GM19328 (cell line): ENCODE results near the gene CEP131.
"Not testable (repeated sequence)": the region's sequence is repeated elsewhere in the genome, so short reads cannot be mapped to it uniquely, and the experiment has no call there.

Experiments used
- ATAC-seq: cut with Tn5 transposase; IDR thresholded peaks from one replicate; pipeline ENCODE4 v1.9.1; 2021; ENCODE audit warnings: mild to moderate bottlenecking, moderate library complexity; ENCODE audit not compliant: unreplicated experiment

The CEP131 gene

DNA sequence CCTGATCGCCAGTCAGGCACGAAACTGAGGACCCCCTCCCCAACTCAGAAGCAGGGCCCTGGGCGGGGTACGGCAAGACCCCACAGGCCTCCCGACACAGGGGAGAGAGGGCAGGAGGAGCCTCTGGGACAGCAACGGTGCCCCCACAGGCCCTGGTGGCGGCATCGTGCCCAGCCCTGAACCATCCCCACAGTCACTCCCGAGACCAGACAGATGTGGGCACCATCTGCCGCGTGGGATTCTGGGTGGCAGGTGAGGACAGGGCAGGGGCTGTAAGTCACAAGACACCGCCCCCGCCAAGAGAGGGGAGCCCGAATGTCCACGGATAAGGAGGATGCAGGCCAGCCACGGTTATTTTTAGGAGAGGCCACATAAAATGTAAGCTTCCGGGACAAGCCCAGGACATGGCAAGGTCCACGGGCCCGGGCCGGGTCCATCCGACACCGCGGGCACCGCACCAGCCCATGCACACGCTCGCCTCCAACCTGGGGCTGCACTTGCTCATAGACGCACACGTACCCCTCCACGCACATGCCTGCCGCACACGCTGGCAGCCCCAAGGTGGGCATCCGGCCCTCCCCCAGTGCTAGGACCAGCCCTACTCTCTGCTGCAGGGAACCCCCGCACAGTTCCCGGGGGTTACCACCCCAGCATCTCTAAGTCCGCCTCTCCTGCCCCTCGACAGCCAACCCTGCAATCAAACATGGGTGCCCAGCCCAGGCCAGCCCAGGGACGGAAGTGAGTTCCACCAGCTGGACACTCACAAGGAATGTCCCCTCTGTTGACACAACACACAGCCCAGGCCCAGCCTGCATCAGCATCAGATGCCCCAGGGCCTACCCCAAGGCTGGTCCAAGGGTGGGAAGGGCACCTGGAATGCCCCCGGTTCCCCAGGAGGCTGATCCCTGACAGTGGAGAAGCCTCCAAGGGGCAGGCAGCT lies 65.6 kb downstream of the CEP131 start:
- no peak for ATAC-seq

DNA sequence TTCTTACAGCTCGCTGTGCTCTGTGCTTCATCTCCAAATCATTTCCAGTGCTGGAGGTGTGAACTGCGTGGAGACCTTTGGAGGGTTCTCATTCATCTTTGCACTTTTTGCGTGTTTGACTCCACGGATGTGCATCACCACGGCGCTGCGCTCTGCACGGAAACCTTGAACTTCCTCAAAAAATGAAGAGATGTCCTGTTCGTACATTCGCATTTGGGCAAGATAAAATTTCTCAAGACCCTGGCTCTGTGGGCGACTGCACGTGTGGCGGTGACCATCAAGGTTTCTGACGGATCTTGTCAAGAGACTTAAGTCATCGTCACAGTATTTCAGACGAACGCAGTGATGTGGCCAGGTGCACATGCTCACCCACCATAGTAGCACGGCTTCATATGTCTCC lies 67.8 kb downstream of the CEP131 start:
- no peak for ATAC-seq

DNA sequence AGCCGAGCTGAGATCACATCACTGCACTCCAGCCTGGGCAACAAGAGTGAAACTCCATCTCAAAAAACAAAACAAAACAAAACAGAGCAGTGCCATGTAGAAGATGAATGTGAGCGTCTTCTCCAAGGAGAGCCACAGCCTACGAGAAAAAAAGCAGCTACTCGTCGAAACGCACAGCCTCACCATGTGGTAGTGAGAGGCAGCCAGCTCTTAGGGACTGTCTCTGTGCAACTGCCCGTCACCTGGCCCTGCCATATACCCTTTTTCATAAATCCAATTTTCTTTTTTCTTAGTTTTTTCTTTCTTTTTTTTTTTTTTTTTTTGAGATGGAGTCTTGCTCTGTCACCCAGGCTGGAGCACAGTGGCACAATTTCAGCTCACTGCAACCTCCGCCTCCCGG lies 68.7 kb downstream of the CEP131 start:
- ATAC-seq: not testable (repeated sequence)

DNA sequence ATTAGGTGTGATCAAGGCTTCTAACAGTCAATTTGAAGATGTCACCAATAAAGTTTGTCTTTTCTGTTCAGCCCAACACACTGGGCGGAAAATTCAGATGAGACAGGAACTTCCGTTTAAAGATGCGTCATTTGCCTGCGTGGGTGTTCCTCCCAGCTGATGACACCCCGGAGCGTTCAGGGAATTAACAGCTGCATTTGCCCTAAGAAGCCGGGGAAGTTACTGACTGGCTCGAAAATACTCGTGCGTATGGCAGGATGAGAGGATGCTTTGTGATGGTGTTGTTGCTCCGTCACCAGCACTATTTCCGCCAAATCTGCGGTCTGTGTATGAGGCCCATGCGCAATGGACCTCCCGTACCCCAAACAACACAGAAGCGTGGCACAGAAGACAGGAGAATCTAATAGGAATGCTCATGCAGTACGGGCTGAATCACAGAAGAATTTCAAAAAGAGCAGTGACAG lies 69.4 kb downstream of the CEP131 start:
- no peak for ATAC-seq

DNA sequence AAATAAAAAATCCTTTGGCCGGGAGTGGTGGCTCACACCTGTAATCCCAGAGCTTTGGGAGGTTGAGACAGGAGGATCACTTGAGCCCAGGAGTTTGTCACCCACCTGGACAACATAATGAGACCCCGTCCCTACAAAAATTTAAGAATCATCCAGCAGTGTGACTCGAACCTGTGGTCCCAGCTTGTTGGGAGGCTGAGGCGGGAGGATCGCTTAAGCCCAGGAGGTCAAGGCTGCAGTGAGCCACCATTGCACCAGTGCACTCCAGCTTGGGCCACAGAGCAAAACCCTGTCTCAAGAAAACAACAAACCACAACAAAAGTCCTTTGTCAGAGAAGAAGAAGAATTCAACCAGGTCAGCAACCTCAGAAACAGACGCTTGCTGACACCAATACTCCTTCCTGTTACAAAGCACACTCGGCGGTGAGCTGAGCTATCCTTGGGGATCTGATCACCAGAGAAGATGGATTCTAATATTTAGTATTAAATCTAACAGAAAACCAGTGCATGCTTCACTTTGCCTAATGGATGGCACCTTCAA lies 70.4 kb downstream of the CEP131 start:
- ATAC-seq: no peak

DNA sequence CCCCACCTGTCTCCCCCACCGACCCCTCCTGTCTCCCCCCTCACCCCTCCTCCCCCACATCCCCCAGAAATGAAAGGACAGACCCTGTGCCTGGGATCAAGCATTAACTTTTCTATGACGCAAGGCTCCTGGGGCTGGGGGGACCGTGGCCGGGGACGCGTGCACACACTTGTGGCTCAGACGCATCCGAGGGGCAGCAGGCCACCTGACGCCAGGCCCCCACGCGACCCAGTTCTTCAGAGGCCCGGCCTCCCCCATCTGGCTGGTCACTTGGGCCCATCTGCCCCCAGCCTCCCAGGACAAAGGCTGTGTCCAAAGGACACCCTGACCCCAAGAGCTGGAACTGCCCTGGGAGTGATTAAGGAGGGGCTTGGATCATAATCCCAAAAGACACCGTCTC lies 71.5 kb downstream of the CEP131 start:
- ATAC-seq: no peak

DNA sequence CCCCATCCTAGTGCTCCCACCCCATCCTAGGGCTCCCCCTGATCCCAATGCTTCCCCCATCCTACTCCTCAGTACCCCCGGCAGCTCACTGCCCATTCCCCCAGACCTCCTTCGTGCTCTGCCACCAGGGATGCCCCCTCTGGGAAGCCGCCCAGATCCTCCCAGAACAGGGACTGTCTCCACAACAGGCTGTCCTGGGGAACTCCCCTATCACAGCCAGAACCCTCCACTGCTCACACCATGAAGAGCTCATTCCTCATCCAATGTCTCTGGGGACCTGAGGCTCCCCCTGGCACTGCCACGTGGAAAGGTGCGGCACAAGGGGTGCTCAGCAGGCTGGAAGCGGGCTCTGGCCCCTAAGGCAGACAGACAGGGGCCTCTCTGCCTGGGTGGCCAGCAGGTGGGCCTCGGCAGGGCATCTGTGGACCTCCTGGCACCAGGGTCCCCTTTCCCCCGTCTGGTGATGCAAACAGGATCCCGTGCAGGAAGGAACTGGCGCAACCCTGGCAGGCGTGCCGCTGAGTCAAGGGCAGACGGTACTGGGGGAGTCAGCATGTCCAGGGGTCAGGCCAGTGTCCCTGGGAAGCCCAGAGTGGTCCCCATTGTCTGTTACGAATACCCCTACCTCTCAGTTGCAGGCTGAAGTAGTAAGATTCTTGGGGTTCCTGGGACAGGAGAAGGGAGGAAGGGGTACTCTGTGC lies 72.2 kb downstream of the CEP131 start:
- ATAC-seq: no peak

DNA sequence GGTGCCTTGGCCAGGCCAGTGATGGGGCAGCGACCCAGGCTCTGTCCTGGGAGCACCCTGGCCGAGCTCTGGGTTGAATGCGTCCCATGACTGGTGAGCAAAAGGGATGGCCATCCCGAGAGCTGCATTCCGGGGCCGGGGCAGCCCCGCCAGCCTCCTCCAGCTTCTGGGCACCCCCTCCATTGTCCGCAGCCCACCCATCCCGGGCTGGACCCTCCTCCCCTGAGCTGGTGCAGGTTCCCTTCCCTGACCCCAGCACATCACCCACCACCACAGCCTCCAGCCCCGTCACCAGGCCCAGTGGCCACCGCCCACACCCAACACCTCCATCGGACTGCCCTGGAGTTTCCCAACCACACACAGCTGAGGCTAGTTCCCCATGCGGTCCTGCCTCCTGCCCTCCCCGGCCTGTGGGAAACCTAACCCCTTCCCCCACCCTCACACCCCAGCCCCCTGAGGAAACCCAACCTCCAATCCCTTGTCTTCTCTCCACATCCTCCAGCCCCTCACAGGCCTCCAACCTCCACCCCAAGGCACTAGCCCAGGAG lies 73.7 kb downstream of the CEP131 start:
- ATAC-seq: no peak

DNA sequence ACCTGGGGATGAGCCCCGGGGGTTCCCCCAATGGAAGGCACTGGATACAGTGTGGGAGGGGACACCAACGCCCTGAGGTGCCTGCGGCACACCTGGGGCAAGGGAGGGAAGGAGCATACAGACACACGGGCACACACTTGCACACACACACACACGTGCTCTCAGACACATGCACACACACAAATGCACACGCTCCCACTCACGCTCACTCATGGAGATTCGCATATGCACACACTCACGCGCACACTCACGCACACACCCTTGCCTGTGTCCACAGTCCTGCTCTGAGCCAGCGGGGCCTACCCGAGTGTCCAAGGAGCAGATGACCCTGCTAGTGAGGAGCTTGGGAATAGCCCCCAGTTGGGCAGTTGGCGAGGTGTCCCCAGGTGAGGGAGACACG lies 74.2 kb downstream of the CEP131 start:
- ATAC-seq: no peak

DNA sequence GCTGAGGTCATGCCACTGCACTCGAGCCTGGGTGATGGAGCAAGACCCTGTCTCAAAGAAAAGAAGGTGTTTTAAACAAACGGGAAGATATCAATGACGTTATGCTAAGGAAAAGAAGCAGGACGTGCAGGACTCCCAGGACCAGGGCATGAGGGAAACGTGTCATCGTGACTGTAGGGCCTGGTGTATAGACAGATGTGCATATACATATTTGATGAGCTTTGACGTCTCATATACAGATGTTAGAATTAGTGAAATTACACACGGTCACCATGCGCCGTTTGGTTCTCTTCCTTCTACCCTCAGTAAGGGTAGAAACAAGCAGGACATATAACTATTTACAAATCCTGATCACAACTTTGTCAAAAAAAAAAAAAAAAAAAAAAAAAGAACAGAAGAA lies 75.1 kb downstream of the CEP131 start:
- no peak for ATAC-seq

DNA sequence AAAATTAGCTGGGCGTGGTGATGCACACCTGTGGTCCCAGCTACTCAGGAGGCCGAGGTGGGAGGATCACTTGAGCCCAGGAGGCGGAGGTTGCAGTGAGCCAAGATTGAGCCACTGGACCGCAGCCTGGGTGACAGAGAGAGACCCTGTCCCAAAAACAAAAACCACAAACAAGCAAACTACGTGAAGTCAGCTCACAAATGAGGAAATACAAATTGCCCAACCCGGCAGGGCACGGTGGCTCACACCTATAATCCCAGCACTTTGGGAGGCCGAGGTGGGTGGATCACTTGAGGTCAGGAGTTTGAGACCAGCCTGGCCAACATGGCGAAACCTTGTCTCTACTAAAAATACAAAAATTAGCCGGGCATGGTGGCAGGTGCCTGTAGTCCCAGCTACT lies 76.6 kb downstream of the CEP131 start:
- not testable (repeated sequence) for ATAC-seq

DNA sequence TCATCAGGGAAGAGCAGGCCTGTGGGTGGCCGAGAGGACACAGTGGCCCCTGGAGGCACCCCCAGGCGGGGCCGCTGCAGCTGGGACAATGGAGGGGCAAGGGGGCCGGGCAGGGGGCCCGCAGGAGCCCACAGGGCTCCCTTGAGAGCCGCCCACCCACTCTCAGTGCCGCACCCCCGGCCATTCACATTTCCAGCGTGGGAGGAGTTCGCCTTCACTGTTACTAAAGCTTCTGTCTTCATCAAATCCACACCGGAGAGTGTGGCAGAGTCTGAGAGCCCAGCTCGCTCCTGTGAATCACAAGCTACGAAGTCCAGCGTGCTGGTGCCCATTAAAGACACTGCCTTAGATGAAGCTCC lies 78.4 kb downstream of the CEP131 start:
- no peak for ATAC-seq

DNA sequence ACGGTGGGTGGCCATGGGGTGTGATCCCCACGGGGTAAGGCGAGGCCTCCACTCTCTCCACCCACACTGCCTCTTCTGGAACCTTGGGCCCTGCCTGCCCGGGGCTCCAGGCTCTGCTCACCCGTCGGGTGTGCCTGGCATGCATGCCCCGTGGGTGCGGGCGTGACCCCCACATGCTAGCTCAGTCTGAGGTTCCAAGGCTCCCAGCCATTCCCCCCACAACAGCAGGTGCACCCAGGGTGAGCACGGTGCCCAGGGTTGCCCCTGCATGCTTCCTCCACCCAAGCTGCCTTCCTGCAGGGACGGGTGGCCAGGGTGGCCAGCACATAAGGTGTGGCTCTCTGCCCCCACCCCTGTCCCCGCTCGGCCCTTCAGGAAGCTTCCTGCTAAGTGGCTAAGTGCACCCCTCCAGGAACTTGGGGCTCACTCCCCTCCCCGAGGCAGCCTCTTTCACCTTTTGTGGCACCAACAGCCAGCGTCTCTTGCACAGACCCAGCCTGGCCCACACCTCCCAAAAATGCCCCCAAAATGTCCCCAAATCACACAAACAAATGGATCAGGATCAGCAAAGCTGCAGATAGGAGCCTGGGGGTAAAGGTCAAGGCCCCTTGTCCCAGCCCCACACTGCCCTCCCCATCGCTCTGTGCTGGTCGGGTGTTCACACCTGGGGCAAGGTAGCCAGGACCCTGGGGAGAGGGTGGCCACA lies 78.9 kb downstream of the CEP131 start:
- no peak for ATAC-seq

DNA sequence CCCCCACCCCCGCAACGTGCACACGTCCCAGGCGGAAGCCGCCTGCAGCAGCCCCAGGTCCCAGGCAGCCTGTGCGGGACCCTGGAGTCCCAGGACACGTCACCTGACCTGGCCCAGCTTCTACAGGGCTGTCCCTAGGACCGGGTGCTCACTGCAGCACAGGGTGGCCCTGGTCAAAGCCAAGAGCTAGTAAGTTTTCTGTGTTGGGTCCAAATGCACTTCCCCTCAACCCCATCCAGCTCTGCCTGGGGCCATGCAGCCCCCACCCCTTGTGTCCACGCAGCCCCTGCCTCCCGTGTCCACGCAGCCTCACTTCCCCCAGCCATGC lies 79.6 kb downstream of the CEP131 start:
- no peak for ATAC-seq

DNA sequence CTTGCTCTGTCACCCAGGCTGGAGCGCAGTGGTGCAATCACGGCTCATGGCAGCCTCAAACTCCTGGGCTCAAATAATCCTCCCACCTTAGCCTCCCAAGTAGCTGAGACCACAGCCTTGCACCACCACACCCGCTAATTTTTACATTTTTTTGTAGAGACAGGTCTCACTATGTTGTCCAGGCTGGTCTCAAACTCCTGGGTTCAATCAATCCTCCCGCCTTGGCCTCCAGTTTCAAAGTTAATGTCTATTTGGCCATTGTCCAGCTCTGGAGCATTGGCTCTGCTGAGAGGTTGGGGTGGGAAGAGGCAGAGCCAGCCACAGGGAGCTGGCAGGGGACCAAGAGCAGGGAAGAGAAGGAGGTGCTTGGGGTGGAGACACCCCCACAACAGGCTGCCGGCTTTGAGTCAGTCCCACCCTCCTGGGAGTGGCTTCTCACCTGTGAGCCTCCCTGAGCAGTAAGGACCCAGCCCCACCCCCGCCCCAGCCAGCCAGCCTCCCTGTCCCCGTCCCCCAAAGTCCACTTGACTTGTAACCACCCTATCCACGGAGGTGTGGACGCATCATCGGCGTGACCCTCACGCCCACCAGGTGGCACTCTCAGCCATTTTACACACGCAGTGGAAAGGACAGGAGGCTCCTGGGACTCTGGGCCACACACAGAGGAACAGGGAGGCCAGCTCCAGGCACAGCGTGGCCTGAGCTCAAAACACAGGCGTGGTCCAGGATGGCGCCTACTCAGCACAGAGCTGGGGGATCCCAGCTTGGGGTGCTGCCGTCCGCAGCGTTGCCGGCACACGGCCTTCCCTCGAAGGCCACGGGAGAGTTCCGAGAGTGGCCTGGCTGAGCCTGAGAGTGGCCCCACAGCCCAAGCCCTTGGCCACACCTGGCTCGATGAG lies 80.2 kb downstream of the CEP131 start:
- no peak for ATAC-seq

DNA sequence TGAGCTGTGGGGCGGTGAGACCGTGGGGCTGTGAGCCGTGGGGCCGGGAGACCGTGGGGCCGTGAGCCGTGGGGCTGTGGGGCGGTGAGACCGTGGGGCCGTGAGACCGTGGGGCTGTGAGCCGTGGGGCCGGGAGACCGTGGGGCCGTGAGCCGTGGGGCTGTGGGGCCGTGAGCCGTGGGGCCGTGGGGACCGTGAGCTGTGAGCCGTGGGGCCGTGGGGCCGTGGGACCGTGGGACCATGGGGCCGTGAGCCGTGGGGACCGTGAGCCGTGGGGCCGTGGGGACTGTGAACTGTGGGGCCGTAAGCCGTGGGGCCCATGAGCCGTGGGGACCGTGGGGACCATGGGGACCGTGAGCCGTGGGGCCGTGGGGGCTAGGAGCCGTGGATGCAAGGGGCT lies 82.1 kb downstream of the CEP131 start:
- ATAC-seq: no peak

DNA sequence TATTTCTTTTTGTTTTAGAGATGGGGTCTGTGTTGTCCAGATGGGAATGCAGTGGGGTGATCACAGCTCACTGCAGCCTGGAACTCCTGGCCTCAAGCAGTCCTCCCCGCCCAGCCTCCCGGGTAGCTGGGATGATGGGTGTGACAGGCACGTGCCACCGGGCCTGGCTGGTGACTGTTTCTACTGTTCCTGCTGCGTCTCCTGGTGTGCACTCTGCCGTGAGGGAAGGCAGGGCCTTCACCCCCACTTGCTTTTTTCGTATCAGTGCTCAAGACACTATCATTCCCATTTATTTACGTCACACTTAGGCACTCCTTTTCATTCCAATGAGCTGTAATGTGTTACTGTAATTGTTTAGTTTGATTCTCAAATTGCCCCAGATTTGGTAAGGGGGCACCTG lies 82.7 kb downstream of the CEP131 start:
- no peak for ATAC-seq
